Neural cell (in vitro differentiated cells): ENCODE measurements around the gene AFF3. TPM values are rescaled to one million over a fixed set of nuclear protein-coding genes. Genes with fewer than 3 reads are reported as not detected.

Experiments used
- H2AFZ ChIP-seq: fragments of 200-600, 300-800 bp; sonication (generic), shearing (Covaris generic); 2 replicates; pipeline ENCODE4 v1.6.0; 2014; ENCODE audit warnings: low read depth, mild to moderate bottlenecking, antibody characterized with exemption, low read length, moderate library complexity
- H3F3A ChIP-seq: fragments of 200-600 bp; shearing (Covaris generic); 2 replicates; pipeline ENCODE4 v1.6.1; 2016; ENCODE audit warnings: mild to moderate bottlenecking, moderate library complexity, mixed read lengths, antibody characterized with exemption, low read length; ENCODE audit not compliant: insufficient read depth, poor library complexity, severe bottlenecking
- H3K27ac ChIP-seq: fragments of 200-600, 300-800 bp; sonication (generic), shearing (Covaris generic); 2 replicates; pipeline ENCODE4 v1.5.1; 2014; ENCODE audit warnings: mild to moderate bottlenecking, low read length, moderate library complexity
- H3K27me3 ChIP-seq: fragments of 300-800, 200-600 bp; sonication (generic), shearing (Covaris generic); 2 replicates; pipeline ENCODE4 v1.6.0; 2014; ENCODE audit warnings: mild to moderate bottlenecking, low read depth, low read length, moderate library complexity; ENCODE audit not compliant: insufficient read depth
- H3K36me3 ChIP-seq: fragments of 300-800, 200-600 bp; sonication (generic), shearing (Covaris generic); 2 replicates; pipeline ENCODE4 v1.5.1; 2014; ENCODE audit warnings: mild to moderate bottlenecking, antibody characterized with exemption, low read length, moderate library complexity; ENCODE audit not compliant: insufficient read depth
- H3K4me2 ChIP-seq: fragments of 300-800, 200-600 bp; sonication (generic), shearing (Covaris generic); 2 replicates; pipeline ENCODE4 v1.6.0; 2014; ENCODE audit warnings: mild to moderate bottlenecking, low read length
- H3K4me3 ChIP-seq: fragments of 300-800, 200-600 bp; sonication (generic), shearing (Covaris generic); 2 replicates; pipeline ENCODE4 v1.5.1; 2014; ENCODE audit warnings: mild to moderate bottlenecking, low read length, moderate library complexity
- H3K79me2 ChIP-seq: fragments of 200-600 bp; shearing (Covaris generic); replicated peaks from 2 replicates; pipeline ENCODE4 v1.6.0; 2014; ENCODE audit warnings: mild to moderate bottlenecking, low read length, moderate library complexity; ENCODE audit not compliant: insufficient read depth
- H3K9ac ChIP-seq: fragments of 300-800, 200-600 bp; sonication (generic), shearing (Covaris generic); 2 replicates; pipeline ENCODE4 v1.6.1; 2016; ENCODE audit warnings: mild to moderate bottlenecking, low read length, mixed read lengths
- H3K9me2 ChIP-seq: fragments of 200-600 bp; shearing (Covaris generic); 2 replicates; pipeline ENCODE4 v1.6.1; 2016; ENCODE audit warnings: mild to moderate bottlenecking, low read length, mixed read lengths; ENCODE audit not compliant: insufficient read depth
- H3K9me3 ChIP-seq: fragments of 200-600, 300-800 bp; sonication (generic), shearing (Covaris generic); 2 replicates; pipeline ENCODE4 v1.6.1; 2016; ENCODE audit warnings: mild to moderate bottlenecking, mixed run types, low read length, moderate library complexity, mixed read lengths
- H4K20me1 ChIP-seq: fragments of 200-600 bp; shearing (Covaris generic); 2 replicates; pipeline ENCODE4 v1.6.1; 2016; ENCODE audit warnings: mild to moderate bottlenecking, mixed run types; ENCODE audit not compliant: insufficient read depth
- CTCF ChIP-seq: fragments of 450-650 bp; IDR thresholded peaks from 2 replicates; pipeline ENCODE4 v1.5.1; 2014; ENCODE audit warnings: antibody characterized with exemption, mild to moderate bottlenecking, moderate library complexity; ENCODE audit not compliant: poor library complexity, severe bottlenecking
- EP300 ChIP-seq: fragments of 450-650 bp; conservative IDR thresholded peaks from 2 replicates; pipeline ENCODE4 v1.6.1; 2014; ENCODE audit warnings: antibody characterized with exemption, mild to moderate bottlenecking, moderate library complexity; ENCODE audit not compliant: poor library complexity, severe bottlenecking
- EZH2 ChIP-seq: fragments of 200-600, 300-800 bp; shearing (Covaris generic), sonication (generic); IDR thresholded peaks from 2 replicates; pipeline ENCODE4 v1.6.1; 2014; ENCODE audit warnings: antibody characterized with exemption, low read length, borderline replicate concordance, mild to moderate bottlenecking; ENCODE audit not compliant: insufficient read depth, poor library complexity, severe bottlenecking
- MXI1 ChIP-seq: fragments of 450-650 bp; conservative IDR thresholded peaks from 2 replicates; pipeline ENCODE4 v1.6.1; 2014; ENCODE audit warnings: antibody characterized with exemption, mild to moderate bottlenecking; ENCODE audit not compliant: poor library complexity, severe bottlenecking
- POLR2AphosphoS5 ChIP-seq: IDR thresholded peaks from 2 replicates; pipeline ENCODE4 v1.6.1; 2012
- RAD21 ChIP-seq: fragments of 450-650 bp; conservative IDR thresholded peaks from 2 replicates; pipeline ENCODE4 v1.6.1; 2014; ENCODE audit warnings: antibody characterized with exemption, mild to moderate bottlenecking, moderate library complexity
- REST ChIP-seq: IDR thresholded peaks from 2 replicates; pipeline ENCODE4 v1.6.1; 2012; ENCODE audit warnings: borderline replicate concordance
- SMC3 ChIP-seq: fragments of 450-650 bp; conservative IDR thresholded peaks from 2 replicates; pipeline ENCODE4 v1.6.1; 2014; ENCODE audit warnings: antibody characterized with exemption, mild to moderate bottlenecking, moderate library complexity; ENCODE audit not compliant: poor library complexity
- TAF1 ChIP-seq: IDR thresholded peaks from 2 replicates; pipeline ENCODE4 v1.6.1; 2012; ENCODE audit warnings: low read depth
- polyA plus RNA-seq: library from polyadenylated mRNA; depleted of rRNA; stranded (reverse); fragments of >200 nt; gene quantifications from 2 replicates; pipeline ENCODE4 v1.2.3, GENCODE V29; 2014

AFF3 gene
- polyA plus RNA-seq, 1 donor from 2014 or later, result 5.1 TPM

DNA sequence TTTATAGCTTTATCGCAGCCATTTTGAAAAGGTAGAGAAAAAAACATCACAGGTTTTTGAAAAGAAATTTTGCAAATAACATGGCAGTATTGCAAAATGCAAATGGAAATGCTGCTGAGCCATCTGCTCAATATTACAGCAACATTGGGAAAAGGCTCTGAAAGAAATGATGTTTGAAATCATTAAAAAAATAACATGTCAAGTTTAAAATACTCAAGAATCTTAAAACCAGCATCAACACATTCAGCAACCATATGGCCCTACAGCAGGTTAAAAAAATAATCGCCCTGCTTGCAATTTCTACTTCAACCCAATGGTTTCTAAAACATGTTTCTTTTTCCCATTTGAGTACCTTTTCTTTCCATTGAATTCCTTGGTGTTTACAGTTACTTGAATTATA, 289.4 kb downstream of the AFF3 start:
- no peaks in the 10 kb centered on the region for H3K36me3 ChIP-seq
- H3K4me3 ChIP-seq, result no peak overlapping the region
- no peak overlapping the region for H3K27ac ChIP-seq

DNA sequence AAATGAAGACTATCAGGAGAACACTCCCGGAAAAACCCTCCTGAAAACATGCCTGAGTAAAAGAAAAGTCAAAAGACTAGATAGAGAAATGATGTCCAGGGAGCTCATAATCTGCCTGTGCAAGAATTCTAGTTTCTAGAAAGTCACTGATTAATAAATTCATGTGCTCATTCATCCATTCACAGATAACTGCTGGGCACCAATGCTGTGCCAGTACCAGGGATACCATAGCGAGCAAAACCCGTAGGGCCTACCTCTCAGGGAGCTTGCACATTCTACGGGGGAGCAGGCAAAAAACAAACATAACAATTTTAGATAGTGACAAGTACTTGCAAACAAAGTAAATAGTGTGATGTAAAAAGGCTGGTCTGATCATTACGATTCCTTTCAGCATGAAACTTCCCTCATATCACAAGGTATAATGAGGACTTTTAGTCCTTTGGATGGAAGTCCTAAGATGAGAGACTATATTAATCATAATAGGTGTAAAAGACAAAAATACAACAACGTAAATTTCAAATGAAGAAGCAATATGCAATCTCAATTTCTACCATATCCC, 289.9 kb downstream of the AFF3 start:
- no peak overlapping the region for H2AFZ ChIP-seq
- H3K9me3 ChIP-seq, result no peaks in the 10 kb centered on the region
- H3K36me3 ChIP-seq, result no peaks in the 10 kb centered on the region
- no peaks in the 10 kb centered on the region for H3K9me2 ChIP-seq
- no peaks in the 10 kb centered on the region for H3F3A ChIP-seq
- H3K79me2 ChIP-seq, result no peaks in the 10 kb centered on the region
- no peaks in the 10 kb centered on the region for H4K20me1 ChIP-seq
- H3K27me3 ChIP-seq, result no peaks in the 10 kb centered on the region
- H3K4me3 ChIP-seq, result no peak overlapping the region
- no peak overlapping the region for H3K4me2 ChIP-seq
- no peak overlapping the region for H3K9ac ChIP-seq
- no peak overlapping the region for H3K27ac ChIP-seq
- TF ChIP-seq EZH2 (no peak), EP300 (no peak), TAF1 (no peak), RAD21 (no peak), REST (no peak), CTCF (no peak)

More for the DNA sequence above, 289.4 kb downstream of the AFF3 start:
- no peak overlapping the region for H3K9ac ChIP-seq
- H3K9me3 ChIP-seq, result no peaks in the 10 kb centered on the region
- no peaks in the 10 kb centered on the region for H3F3A ChIP-seq
- H3K4me2 ChIP-seq, result no peak overlapping the region
- H3K27me3 ChIP-seq, result no peaks in the 10 kb centered on the region
- no peaks in the 10 kb centered on the region for H3K9me2 ChIP-seq
- no peaks in the 10 kb centered on the region for H3K79me2 ChIP-seq
- no peak for TF ChIP-seq MXI1
- no peak for TF ChIP-seq EP300
- no peak for TF ChIP-seq SMC3
- TF ChIP-seq RAD21, result no peak
- TF ChIP-seq TAF1, result no peak
- TF ChIP-seq REST, result no peak
- TF ChIP-seq EZH2, result no peak
- no peak for TF ChIP-seq POLR2AphosphoS5
- no peak for TF ChIP-seq CTCF
- no peaks in the 10 kb centered on the region for H4K20me1 ChIP-seq
- no peak overlapping the region for H2AFZ ChIP-seq
